Measurements from ENCODE around the gene PCDHGA11.
"Not testable (repeated sequence)": the region's sequence is repeated elsewhere in the genome, so short reads cannot be mapped to it uniquely, and the experiment has no call there.

PCDHGA11 gene

DNA sequence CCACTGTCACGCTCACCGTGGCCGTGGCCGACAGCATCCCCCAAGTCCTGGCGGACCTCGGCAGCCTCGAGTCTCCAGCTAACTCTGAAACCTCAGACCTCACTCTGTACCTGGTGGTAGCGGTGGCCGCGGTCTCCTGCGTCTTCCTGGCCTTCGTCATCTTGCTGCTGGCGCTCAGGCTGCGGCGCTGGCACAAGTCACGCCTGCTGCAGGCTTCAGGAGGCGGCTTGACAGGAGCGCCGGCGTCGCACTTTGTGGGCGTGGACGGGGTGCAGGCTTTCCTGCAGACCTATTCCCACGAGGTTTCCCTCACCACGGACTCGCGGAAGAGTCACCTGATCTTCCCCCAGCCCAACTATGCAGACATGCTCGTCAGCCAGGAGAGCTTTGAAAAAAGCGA lies 11.9 kb downstream of the PCDHGA11 start:
- not testable (repeated sequence) for DNase-seq

DNA sequence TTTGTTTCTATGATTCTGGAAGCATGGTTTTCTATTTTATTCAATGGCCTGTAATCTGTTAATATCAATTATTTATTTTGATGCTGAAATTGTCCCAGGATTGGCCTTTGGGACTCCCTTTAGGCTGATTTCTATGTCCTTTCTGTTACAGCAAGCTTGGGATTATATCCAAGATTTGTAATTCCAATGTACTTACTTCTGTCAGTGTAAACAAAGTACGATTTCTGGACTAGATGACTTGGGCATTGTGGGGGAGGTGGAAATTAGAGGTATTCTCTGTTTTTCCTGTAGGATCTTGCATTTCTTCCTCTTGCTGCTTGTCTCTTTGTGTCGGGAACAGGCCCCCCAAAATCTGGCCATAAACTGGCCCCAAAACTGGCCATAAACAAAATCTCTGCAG lies 13.2 kb downstream of the PCDHGA11 start:
- no peak for DNase-seq

DNA sequence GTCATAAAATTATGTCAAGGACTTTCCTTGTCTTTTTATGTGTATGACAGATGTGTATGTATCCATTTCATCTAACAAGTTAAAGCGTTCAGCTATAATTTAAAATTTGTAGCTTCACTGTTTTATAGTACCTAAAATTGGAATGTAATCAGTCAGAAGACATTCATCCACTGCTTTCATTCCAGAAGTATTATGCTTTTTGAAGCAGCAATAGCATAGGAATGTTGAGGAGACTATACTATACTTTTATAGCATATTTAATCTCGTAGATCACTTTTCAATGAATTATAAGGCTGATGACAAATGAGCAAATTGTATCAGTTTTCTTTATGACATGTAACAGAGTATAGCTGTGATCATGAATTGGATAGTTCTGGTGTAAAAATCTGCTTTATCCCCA lies 16.4 kb downstream of the PCDHGA11 start:
- DNase-seq: no peak

- no peak for DNase-seq
Observed at GRCh38 chr5:141439411-141440141, 18.7 kb downstream of the PCDHGA11 start.

DNA sequence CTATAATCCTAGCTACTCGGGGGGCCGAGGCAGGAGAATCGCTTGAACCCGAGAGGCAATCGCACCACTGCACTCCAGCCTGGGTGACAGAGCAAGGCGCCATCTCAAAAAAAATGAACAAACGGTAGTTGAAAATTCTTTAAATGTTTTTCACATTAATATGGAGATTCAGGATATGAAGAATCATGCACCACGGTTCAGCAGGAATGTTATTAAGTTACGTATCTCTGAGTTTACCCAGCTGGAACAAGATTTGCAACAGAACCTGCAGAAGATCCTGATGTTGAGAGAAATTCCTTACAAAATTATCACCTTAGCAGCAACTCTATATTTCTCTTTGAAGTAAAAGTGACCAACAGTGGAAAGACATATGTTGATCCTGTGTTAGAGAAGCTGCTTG lies 19.5 kb downstream of the PCDHGA11 start:
- DNase-seq: no peak

DNA sequence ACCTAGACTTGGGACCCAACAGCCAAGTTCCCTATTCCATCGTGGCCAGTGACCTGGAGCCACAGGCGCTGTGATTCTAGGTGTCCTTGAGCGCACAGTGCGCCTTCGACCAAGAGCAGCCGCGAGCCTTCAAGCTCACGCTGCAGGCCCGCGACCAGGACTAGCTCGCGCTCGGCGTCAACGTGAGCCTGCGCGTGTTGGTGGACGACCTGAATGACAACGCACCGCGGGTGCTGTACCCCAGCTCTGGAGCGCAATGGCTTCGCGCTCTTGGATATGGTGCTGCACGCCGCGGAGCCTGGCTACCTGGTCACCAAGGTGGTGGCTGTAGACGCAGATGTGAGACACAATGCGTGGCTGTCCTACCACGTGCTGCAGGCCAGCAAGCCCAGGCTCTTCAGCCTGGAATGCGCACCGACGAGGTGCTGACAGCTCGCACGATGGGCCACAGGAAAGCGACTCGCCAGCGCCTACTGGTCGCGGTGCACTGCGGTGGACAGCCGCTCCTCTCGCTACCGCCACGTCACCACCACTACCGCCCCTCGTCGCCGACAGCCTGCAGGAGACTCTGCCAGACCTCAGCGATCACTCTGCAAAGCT lies 20.8 kb downstream of the PCDHGA11 start:
- no peak for DNase-seq

DNA sequence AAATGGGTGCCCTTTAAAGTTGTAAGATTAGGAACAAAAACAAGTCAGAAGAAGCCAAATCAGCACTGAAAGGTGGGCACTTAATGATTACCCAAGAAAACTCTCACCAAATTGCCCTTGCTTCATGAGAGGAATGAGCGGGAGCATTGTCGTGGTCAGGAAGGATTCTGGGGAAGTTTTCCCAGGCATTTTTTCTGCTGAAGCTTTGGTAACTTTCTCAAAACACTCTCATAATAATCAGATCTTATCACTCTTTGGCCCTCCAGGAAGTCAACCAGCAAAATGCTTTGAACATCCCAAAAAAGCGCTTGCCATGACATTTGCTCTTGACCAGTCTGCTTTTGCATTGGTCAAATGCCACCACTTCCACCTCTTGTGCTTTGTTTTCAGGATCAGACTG lies 44.5 kb downstream of the PCDHGA11 start:
- DNase-seq: no peak
